HG02884 (cell line): ENCODE data around the gene DGKD.
"Not testable (repeated sequence)": the region's sequence is repeated elsewhere in the genome, so short reads cannot be mapped to it uniquely, and the experiment has no call there.

Source experiments
- ATAC-seq: cut with Tn5 transposase; IDR thresholded peaks from one replicate; pipeline ENCODE4 v1.9.1; 2021; ENCODE audit warnings: mild to moderate bottlenecking, moderate library complexity; ENCODE audit not compliant: unreplicated experiment

Gene DGKD

DNA sequence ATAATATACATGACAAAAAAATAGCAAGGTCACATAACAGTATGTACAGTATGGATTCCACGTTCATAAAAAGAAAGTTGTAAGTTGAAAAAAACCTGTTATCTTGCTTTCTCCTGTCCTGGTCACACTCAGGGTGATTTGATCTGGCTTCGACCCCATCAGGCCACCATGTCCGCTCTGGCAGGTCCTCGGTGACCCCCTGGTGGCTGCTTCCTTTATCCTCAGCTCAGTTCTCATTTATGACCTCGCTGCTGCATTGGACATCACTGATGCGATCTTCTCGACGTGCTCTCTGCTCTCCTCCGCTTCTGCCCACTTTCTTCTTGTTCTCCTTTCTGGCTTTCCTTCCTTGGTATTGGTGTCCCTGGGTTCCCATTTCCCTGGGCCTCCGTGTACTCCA, 29.7 kb downstream of the DGKD start:
- ATAC-seq = no peak

- peak; percentile 16 for ATAC-seq
Measured at GRCh38 chr2:233384811-233385488, 30.7 kb downstream of the DGKD start.

- ATAC-seq = peak; percentile 71
Measured at GRCh38 chr2:233385489-233386044, 31.3 kb downstream of the DGKD start.

- ATAC-seq = no peak
Measured at GRCh38 chr2:233386382-233387041, 32.2 kb downstream of the DGKD start.

DNA sequence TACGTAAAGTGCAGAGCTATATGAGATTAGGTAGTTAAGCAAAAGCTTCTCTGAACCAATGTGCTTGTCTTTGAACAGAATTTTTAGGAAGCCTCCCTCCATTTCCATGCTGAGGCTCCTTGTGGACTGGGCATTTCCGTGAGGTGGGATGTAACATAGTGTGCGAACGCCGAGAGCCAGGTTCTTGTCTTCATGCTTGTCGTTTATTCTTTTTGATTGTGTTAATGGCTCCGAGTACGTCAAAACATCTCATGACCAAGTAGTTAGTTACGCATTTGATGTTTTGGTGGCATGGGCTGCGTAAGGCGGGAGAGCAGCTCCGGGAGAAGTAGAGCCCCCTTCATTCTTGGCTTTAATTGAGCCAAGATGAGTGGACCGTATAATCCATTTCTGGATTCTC, 32.9 kb downstream of the DGKD start:
- no peak for ATAC-seq

DNA sequence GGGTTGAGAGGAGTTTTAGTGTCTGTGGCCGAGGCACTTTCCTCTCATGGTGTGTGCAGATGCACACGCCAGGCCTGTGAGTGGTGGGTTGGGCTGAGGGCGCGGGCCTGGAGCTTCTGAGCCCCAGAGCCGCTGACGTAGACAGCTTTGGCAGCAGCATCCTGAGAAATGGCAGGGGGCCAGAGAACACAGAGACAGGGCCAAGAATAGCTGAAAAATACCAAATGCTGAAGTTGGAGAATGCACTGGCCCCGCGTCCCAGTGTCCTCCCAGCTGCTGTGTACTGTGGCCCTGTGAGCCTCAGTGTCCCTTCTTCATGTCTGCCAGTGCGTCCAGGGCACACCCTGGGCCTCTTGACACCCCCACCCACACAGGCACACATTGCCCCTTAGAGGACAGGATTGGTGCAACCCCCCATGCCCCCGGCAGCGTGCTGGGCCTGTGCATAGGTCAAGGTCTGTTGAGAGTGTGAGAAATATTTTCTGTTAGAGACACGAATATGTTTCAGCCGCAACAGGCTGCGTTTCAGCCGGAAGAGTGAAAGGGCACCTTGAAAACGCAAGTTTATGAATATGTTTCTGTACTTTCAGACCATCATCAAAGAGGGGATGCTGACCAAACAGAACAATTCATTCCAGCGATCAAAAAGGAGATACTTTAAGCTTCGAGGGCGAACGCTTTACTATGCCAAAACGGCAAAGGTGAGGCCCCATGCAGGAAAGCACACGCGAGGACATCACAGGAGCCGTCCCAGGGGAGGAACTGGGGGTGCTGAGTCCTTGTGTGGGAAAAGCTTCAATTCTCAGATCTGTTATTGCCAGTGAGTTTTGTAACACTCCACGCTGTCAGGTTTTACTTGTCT, 33.6 kb downstream of the DGKD start:
- no peak for ATAC-seq

DNA sequence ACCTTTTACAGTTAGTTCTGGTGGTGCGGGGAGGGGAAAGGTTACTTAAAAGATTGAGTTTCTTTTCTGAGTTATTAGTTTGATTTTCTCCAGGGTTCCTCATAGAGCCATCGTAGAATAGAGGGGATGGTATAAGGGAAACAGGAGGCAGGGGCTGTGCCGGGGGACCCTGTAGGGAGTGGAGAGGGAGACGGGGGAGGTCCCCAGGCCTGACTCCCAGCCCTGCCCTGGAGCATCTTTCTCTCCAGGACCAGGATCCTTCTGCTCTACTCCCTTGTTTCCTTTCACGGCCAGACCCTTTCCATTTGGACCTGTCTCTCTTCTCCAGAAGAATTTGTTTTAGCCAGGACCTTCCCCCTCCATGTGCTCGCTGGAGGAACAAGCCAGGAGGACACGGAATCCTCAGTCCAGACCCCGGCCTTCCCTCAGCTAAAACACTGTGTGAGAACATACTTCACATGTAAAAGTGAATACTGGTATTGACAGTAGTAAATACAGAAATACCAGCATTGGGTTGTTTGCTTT, 35.4 kb downstream of the DGKD start:
- ATAC-seq = no peak

GRCh38 chr2:233395687-233396086, 41.4 kb downstream of the DGKD start:
- ATAC-seq = no peak

- not testable (repeated sequence) for ATAC-seq
Measured at GRCh38 chr2:233396726-233397665, 42.7 kb downstream of the DGKD start.

GRCh38 chr2:233399306-233400225, 45.3 kb downstream of the DGKD start:
- ATAC-seq = no peak

DNA sequence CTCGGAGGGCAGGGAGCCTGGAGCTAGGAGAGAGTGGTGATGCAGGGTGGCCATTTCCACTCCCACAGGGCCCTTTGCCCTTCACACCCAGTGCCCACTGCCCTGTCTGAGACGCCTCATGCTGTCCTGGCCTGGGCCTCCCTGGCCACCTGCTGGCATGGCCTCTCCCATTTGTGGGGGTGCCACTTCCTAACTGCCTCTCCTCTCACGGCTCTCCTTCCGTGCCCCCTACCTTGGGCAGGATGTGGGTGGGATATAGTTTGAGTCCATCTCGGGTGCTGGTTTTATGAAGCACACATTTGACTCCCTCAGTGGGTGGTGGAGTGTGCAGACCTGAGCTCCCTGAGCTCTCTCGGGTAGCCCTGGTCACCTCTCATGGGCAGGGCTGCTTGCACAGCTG, 46.0 kb downstream of the DGKD start:
- ATAC-seq = no peak

DNA sequence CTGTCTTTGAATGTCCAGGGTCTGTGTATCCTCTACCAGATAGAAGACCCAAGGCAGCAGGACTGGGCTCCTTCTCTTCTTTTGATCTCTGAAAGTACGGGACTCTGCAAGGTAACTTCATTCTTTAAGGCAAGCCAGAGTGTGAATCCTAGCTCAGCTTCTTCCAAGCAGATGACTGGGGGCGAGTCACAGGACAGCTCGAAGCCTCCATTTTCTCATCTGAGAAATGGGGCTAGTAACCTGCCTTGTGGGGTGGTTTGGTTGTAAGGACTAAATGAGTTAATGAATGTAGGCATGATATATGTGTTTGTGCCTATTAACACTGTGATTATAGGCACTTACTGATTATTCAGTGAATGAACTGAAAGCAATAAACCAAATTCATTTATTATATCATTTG, 46.7 kb downstream of the DGKD start:
- no peak for ATAC-seq

- no peak for ATAC-seq
Measured at GRCh38 chr2:233402346-233402745, 48.1 kb downstream of the DGKD start.

DNA sequence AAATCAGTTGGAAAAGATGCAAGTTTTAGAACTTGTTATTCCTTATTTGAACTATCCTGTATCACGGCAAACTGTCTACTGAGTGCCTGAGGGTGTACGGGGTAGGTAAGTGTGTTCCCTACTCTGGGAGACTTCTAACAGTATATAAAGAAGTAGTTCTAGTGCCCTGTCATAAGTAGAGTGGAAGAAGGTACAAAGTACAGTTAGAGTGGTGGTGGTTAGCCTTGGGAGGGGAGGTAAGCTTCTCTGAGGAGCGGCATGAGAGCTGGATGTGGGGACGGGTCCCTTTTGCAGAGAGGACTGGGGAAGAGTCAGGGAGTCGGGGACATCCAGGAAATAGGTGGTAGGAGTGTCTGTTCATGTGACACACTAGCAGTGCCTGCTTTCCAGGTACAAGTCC, 48.5 kb downstream of the DGKD start:
- ATAC-seq = no peak

DNA sequence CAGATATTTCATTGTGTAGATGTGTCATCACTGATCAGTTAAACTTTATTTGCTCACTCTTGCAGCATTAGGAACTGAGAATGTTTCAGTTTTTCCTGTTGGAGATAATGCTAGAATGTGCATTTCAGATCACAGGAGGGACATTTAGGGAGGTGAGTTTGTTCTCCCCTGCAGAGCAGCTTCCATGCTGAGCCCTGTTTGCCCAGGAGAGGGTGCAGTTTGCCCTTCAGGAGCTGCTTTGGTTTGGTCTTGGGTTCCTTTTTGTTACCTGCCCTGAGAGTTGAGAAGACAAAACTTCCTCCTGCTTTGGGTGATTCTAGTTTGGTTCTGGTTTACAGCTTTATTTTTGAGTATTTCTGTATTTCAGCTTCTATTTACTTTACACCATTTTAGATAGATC, 49.9 kb downstream of the DGKD start:
- ATAC-seq = no peak

GRCh38 chr2:233406865-233407264, 52.6 kb downstream of the DGKD start:
- ATAC-seq = no peak

DNA sequence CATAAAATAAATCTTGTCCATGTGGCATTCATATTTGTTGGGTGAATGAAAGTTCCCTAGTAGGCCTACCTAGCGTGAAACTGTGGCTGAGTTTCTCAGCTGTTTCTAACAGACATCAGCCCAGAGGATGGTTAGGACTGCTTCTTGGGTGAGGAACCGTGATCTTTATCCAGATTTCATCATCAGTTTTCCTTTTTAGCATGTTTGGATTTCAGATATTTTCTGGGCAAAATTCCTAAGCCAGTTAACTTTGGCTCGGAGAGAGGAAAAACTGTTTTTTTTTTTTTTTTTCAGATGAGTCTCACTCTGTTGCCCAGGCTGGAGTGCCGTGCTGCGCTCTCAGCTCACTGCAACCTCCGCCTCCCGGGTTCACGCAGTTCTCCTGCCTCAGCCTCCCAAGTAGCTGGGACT, 53.5 kb downstream of the DGKD start:
- no peak for ATAC-seq

DNA sequence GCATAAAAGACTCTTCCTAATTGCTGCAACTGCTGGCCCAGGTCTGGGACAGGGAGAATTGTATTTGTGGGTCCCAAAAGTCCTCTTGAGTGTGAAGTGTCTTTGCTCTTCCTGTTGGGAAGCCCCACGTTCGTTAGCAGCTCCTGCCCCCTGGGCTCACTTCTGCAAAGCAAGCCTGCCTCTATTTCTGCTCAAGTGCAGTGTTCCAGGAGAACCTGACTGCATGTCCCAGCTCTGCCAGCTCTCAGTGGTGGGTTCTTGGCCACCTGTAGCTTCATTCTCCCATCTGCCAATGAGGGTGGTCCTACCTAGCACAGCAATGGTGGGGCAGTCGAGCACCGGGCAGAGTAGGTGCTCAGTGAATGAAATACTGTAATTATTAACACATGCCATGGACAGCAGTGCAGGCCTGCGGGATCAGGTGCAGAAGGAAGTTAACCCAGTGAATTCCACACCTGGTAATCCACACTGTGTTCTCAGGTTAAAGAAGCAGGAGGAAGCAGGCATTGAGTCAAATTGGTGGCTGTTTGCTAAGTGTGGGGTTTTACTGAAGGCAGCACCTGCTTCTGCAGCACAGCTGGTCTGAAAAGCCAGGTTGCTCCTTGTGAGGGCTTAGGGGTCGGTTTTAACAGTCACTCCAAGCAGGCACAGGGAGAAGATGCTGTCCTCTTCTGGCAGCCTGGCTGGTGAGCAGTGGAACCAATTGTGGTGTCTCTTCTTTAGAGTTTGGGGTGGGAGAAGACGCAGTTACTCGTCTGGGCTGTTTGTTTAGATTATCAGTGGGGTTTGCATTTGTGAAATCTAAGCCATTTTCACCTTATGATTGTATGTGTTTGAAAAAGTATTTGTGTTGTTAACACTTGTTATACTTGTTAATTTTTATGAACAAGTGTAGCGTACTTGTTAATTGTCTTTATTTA, 54.3 kb downstream of the DGKD start:
- ATAC-seq = no peak
